Measurements from ENCODE around the gene PXDN.

The PXDN gene

DNA sequence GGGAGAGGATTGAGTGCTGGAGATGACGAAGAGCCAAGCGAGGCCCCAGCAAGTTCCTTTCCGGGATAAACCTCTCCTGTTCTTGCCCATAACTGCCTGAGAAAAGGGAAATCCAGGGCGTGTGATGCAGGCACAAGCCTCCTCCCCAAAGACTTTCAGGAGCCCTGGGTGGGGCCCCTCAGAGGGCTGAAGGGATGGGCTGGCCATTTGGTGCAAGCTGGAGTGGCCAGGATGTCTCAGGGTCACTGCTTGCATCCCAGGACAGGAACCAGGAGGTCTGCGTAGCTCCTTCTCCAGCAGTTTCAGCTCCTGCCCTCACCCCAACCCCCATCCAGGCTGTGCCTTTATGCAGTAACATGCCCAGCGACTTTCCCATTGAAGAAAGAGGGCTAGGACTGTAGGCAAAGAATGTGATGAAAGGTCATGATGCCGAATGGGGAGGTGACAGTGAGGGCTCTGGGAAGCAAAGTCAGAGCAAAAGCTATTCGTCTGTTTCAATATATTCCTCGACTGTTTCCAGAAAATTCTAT lies 80.2 kb downstream of the PXDN start:
- TF ChIP-seq, protein P1, sequence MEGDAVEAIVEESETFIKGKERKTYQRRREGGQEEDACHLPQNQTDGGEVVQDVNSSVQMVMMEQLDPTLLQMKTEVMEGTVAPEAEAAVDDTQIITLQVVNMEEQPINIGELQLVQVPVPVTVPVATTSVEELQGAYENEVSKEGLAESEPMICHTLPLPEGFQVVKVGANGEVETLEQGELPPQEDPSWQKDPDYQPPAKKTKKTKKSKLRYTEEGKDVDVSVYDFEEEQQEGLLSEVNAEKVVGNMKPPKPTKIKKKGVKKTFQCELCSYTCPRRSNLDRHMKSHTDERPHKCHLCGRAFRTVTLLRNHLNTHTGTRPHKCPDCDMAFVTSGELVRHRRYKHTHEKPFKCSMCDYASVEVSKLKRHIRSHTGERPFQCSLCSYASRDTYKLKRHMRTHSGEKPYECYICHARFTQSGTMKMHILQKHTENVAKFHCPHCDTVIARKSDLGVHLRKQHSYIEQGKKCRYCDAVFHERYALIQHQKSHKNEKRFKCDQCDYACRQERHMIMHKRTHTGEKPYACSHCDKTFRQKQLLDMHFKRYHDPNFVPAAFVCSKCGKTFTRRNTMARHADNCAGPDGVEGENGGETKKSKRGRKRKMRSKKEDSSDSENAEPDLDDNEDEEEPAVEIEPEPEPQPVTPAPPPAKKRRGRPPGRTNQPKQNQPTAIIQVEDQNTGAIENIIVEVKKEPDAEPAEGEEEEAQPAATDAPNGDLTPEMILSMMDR (IDR thresholded peaks at IDR 0.05; ENCODE audit: low read depth, low read length), result no peak
- Histone ChIP-seq H3K36me3 (peaks cover 40% of the 10 kb centered on the region), H3K27me3 (ENCODE audit: insufficient read depth, low read depth, severe bottlenecking) (no peaks in the 10 kb centered on the region)

DNA sequence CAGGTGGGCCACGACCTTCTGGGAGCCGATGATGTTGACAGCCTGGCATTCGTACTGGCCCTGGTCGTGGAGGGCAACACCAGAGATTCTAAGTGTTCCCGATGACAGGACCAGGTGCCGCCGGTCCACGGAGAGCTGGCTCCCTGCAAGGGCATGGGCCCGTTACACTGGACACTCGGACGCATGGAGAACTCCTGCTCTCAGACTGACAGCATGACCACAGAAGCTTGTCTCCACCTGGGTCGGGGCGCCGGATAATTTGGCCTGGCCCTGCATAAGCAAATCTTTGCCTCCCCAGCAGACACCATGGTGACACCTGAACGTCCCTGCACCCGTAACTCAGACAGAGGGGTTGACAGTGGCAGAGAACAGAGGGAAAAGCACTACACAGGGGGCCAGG lies 80.7 kb downstream of the PXDN start:
- no peak overlapping the region for H3K4me3 ChIP-seq (ENCODE audit: low read depth, low read length)

More for the DNA sequence above, 80.2 kb downstream of the PXDN start:
- Histone ChIP-seq H3K4me3 (ENCODE audit: low read depth, low read length) (no peak overlapping the region), H3K9me3 (ENCODE audit: severe bottlenecking) (no peaks in the 10 kb centered on the region), H3K27ac (no peak overlapping the region)
- DNase-seq, result no peak

DNA sequence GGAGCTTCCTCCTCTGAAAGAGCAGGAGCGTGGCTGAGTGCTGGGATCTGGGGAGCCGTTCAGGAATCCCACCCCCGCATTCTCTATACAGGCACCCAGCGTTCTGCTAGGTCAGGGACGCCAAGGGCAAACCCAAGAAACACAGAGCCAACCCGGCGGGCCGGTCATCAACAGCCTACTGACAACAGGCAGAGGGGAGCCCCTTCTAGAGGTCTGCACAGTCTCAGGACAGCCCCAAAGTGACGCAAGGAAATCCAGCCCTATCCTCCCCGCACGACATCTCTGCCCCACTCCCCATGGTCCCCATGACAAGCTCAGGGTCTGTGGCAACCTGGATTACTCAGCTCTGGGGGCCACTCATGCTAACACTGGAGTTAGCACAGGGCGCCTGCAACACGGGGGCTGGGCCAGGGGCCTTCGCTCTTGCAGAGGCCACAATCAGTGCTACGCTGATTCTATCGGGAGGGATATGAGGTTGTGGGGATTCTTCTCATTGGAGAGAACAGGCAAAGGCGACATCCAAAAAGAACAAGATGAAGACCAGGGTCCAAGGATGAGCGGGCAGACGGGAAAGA lies 81.6 kb downstream of the PXDN start:
- Histone ChIP-seq H3K27ac (no peak overlapping the region), H3K27me3 (ENCODE audit: insufficient read depth, low read depth, severe bottlenecking) (no peaks in the 10 kb centered on the region), H3K36me3 (peaks cover 44% of the 10 kb centered on the region), H3K9me3 (ENCODE audit: severe bottlenecking) (no peaks in the 10 kb centered on the region), H3K4me3 (ENCODE audit: low read depth, low read length) (no peak overlapping the region)
- TF ChIP-seq, protein P1 (IDR thresholded peaks at IDR 0.05; ENCODE audit: low read depth, low read length), result no peak
- no peak for DNase-seq

More for the DNA sequence above, 80.7 kb downstream of the PXDN start:
- H3K36me3 ChIP-seq, result peaks cover 44% of the 10 kb centered on the region
- H3K27ac ChIP-seq, result no peak overlapping the region
- TF ChIP-seq, protein P1 (IDR thresholded peaks at IDR 0.05; ENCODE audit: low read depth, low read length), result no peak
- DNase-seq, result no peak
- H3K27me3 ChIP-seq (ENCODE audit: insufficient read depth, low read depth, severe bottlenecking), result no peaks in the 10 kb centered on the region
- no peaks in the 10 kb centered on the region for H3K9me3 ChIP-seq (ENCODE audit: severe bottlenecking)

DNA sequence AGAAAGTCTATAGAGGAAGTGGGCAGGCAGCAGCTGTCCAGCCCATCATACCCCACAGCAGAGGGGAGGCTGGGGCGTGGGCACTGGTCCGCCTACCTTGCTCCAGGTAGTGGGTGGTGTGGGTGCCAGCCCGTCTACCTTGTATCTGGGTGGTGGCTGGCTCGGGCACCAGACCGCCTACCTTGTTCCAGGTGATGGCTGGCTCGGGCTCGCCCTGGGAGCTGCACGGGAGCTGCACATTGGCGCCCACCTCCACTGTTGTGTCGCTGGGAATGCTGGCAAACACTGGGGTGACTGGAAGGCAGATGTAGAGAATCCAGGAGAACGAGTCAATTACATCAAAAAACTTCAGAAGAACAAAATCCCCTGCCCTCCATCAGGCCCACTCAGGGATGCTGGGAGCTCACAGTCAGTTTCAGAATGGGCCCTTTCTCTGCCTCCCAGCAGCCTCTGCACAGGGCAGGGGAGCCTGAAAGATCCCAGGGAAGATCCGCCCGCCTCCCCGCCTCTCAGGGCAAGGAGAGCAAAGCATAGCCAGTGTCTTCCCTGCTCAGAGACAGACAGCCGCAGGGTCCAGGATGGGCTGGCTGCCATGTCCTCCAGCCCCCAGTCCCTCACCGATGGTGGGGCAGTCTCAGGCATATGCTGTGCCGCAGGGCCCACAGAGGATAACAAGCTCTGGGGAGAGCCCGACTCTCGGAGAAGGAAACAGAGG lies 82.3 kb downstream of the PXDN start:
- Histone ChIP-seq H3K36me3 (peaks cover 44% of the 10 kb centered on the region), H3K27ac (no peak overlapping the region), H3K27me3 (ENCODE audit: insufficient read depth, low read depth, severe bottlenecking) (no peaks in the 10 kb centered on the region), H3K9me3 (ENCODE audit: severe bottlenecking) (no peaks in the 10 kb centered on the region), H3K4me3 (ENCODE audit: low read depth, low read length) (no peak overlapping the region)
- no peak for DNase-seq
- TF ChIP-seq, protein P1 (IDR thresholded peaks at IDR 0.05; ENCODE audit: low read depth, low read length), result no peak

DNA sequence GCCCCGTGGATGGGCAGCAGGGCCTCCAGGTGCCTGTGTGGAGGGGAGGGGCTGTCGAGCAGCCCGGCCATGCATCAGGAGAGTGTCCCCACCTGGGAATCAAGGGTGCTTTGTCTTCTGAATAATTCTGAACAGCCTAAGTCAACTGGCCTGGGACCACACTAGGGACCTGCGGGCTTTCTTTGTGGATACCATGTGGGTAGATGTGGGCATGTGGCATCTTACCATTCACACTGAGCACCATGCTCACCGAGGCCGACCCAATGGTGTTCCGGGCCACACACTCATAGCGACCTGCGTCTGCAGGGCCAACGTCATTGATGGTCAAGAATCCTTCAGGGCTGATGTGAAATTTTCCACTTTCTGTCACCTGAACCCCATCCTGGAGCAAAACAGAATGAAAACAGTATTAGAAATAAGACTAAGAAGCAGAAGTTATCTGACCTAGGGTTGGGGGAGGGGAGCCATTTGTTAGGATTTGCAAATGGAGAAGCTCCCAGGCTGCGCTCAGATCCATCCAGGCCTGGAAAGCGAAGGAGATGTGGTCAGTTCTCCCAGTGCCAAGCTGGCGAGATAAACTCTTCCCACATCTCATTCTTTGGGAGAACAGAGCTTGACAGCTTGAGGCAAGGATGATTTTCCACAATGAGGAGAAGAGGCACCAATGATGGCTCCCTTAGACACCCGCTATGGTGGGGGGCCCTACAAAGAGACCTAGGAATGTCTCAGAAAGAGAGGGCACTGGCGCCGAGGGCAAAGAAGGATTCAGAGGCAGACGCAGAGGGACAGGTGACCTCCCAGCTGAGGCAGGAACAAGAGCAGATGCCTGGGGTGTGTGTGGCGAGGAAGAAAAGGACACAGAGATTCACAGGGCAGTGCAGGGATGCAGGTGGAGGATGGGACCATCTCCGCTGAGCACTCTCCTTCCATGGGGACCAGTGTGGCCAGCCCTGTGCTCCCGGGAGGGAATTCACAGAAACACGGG lies 83.4 kb downstream of the PXDN start:
- no peak overlapping the region for H3K27ac ChIP-seq
- peaks cover 44% of the 10 kb centered on the region for H3K36me3 ChIP-seq
- no peak for DNase-seq
- no peak overlapping the region for H3K4me3 ChIP-seq (ENCODE audit: low read depth, low read length)
- TF ChIP-seq, protein P1 (IDR thresholded peaks at IDR 0.05; ENCODE audit: low read depth, low read length), result no peak
- no peaks in the 10 kb centered on the region for H3K9me3 ChIP-seq (ENCODE audit: severe bottlenecking)
- no peaks in the 10 kb centered on the region for H3K27me3 ChIP-seq (ENCODE audit: insufficient read depth, low read depth, severe bottlenecking)

Measured in WERI-Rb-1 (cell line).